Subcutaneous adipose tissue (tissue), 4 donors: ENCODE data around the gene TCF7L2. TPM values are rescaled to one million over a fixed set of nuclear protein-coding genes. Genes with fewer than 3 reads are reported as not detected.

Experiments
- total RNA-seq, 4 donors: library from RNA; depleted of rRNA; stranded (reverse); fragments of >200 nt; gene quantifications; one replicate each; pipeline ENCODE4 v1.1.0, GENCODE V29; 2016
- TF ChIP-seq, protein P1 (sequence below): fragments of 450-650 bp; IDR thresholded peaks from one replicate; pipeline ENCODE4 v1.5.1; 2016; ENCODE audit warnings: low read depth, mild to moderate bottlenecking, control low read depth, antibody characterized with exemption, moderate library complexity

The TCF7L2 gene
- total RNA-seq, 4 donors from 2014 or later: 24.3 to 70.1 (median 43.5) TPM

DNA sequence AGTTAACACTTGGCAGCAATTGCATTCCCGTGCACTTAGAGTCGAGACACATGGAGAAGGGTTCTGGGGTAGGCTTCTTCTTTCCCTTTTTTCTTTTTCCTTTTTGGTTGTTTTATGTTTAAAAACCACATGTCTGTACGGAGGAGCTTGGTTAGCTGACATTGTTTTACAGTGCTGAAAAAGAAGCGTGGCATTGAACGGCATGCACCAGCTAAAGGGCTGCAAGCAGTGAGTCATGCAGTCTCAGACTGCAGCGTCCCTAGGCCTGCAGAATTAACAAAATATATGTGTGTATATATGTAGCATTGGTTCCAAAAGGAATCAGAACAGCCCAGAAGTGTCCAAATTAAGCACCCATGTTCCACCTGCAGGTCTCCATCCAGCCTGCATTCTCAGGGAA lies 211.0 kb downstream of the TCF7L2 start:
- TF ChIP-seq, protein P1, sequence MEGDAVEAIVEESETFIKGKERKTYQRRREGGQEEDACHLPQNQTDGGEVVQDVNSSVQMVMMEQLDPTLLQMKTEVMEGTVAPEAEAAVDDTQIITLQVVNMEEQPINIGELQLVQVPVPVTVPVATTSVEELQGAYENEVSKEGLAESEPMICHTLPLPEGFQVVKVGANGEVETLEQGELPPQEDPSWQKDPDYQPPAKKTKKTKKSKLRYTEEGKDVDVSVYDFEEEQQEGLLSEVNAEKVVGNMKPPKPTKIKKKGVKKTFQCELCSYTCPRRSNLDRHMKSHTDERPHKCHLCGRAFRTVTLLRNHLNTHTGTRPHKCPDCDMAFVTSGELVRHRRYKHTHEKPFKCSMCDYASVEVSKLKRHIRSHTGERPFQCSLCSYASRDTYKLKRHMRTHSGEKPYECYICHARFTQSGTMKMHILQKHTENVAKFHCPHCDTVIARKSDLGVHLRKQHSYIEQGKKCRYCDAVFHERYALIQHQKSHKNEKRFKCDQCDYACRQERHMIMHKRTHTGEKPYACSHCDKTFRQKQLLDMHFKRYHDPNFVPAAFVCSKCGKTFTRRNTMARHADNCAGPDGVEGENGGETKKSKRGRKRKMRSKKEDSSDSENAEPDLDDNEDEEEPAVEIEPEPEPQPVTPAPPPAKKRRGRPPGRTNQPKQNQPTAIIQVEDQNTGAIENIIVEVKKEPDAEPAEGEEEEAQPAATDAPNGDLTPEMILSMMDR: no peak

DNA sequence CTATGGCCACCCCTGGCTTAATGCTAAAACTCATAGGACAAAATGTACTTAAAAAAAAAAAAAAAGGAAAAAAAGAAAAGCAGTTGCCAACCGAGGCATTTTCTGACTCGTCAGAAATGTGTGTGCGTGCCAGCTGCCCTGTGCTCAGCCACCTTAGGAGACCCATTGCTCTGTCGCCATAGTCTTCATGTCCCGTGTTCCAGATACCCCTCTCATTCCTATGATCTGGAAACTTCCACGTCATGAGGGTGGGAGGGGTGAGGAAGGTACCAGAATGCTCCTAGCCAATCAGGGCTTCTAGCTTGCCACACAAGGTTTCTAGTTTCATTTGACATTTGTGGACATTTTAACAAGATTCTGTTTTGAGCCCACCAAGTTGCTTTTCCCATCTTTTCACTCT lies 212.9 kb downstream of the TCF7L2 start:
- TF ChIP-seq, protein P1: no peak

DNA sequence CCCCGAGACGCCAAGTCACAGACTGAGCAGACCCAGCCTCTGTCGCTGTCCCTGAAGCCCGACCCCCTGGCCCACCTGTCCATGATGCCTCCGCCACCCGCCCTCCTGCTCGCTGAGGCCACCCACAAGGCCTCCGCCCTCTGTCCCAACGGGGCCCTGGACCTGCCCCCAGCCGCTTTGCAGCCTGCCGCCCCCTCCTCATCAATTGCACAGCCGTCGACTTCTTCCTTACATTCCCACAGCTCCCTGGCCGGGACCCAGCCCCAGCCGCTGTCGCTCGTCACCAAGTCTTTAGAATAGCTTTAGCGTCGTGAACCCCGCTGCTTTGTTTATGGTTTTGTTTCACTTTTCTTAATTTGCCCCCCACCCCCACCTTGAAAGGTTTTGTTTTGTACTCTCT lies 215.6 kb downstream of the TCF7L2 start:
- TF ChIP-seq, protein P1: no peak

DNA sequence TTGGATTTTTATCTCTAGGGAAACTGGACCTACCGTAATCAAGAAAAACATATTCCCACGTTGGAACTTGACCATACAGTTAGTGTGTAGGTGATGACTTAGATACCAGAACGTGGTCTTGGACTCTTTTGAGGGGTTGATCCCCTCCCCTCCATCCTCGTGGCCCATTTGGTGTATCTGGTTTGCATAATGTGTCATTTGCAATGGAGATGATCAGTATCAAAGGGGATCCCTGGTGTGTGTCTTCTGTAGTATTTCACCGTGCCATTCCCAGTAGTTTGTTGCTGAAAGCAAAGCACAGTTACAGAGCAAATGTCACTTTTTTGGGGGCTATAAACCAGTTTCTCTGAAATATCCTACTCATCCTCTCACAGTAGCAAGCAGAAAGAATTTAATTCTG lies 217.7 kb downstream of the TCF7L2 start:
- TF ChIP-seq, protein P1: no peak

DNA sequence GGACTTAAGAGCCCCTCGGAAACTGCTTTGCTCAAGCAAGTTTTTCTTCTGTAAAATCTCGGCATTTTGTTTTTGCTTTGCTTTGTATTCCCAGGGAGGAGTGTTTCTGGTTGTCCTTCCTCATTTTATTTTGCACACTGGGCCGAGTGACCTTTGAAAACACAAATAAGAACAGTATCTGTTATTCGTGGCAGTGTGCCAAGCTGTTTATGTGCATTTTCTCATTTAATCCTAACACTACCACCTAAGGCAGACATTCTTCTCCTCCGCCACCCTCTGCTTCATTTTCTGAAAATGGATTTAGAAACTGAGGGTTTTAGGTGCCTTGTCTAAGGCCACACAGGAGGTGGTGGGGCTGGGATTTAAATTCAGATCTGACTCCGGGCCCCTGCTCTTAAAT lies 218.5 kb downstream of the TCF7L2 start:
- TF ChIP-seq, protein P1: no peak

DNA sequence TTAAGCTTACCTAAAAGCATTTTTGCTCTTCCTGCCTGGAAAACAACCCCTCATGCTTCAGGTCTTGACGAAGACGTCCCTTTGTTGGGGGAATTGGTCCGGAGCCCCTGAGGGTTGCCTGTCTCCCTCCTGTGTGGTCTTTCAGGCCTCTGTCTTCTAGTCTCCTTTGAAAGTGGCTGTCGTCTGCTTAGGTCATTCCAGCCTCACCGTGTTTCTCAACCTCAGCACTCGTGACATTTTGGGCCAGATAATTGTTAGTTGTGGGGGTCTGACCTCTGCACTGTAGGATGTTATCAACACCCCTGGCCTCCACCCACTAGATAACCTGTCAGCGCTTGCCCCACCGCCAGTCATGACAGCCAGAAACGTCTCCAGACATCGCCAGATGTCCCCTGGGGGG lies 219.1 kb downstream of the TCF7L2 start:
- TF ChIP-seq, protein P1: no peak

DNA sequence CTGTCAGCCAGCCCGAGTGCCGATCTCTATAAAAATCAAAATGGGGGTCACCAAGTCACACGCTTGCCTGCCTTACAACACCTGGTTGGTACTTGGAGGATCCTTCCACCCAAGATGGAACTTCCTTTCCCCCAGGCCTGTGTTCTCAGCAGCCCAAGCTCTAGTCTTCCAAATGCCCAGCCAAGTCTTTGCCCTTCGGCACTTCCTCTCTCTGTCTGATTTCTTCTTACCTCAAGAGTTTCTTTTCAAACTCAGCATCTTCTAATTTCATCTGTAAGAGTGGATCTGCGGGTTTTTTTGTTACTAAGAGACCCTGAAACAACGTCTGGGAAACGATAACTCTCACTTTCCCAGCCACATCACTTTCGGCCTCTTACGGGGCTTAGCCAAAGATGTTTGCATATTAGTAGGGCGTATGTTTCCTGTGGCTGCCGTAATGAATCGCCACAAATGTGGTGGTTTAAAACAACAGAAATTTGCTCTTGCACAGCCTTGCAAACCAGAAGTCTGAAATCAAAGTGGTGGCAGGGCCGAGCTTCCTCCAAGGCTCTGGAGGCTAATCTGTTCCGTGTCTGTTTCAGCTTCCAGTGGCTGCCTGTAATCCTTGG lies 219.9 kb downstream of the TCF7L2 start:
- TF ChIP-seq, protein P1: no peak
